Transverse colon (tissue), 4 donors: Measurements from ENCODE around the gene FAM50B. TPM values are rescaled to one million over a fixed set of nuclear protein-coding genes. Genes with fewer than 3 reads are reported as not detected.

Experiments
- DNase-seq: peaks from one replicate; pipeline ENCODE4 v3.0.0-alpha.2; 2019
- H3K27ac ChIP-seq, 4 donors: fragments of 200-600 bp; sonication (generic); 2 replicates each; pipeline ENCODE4 v1.5.1; 2016 to 2018; ENCODE audit warnings: inconsistent platforms in 4 of 4
- H3K27me3 ChIP-seq: fragments of 200-600 bp; sonication (generic); 2 replicates; pipeline ENCODE4 v1.5.1; 2017; ENCODE audit warnings: inconsistent platforms
- H3K36me3 ChIP-seq, 4 donors: fragments of 200-600 bp; sonication (generic); 2 replicates each; pipeline ENCODE4 v1.5.1; 2017 to 2019; ENCODE audit warnings: inconsistent platforms in 4 of 4
- H3K4me1 ChIP-seq, 4 donors: fragments of 200-600 bp; sonication (generic); 2 replicates each; pipeline ENCODE4 v1.5.1; 2017 to 2020; ENCODE audit warnings: inconsistent platforms in 4 of 4
- H3K4me3 ChIP-seq, 4 donors: fragments of 200-600 bp; sonication (generic); 1 replicate in 1 of 4; 2 replicates in 3 of 4; pipeline versions ENCODE4 v1.5.1 to v1.6.1; 2017 to 2019; ENCODE audit warnings: inconsistent platforms in 4 of 4
- H3K9me3 ChIP-seq, 2 donors: fragments of 200-600 bp; sonication (generic); 2 replicates each; pipeline ENCODE4 v1.5.1; 2017 to 2019; ENCODE audit warnings: inconsistent platforms in 2 of 2
- EP300 ChIP-seq: sonication (generic); formaldehyde crosslinking; IDR thresholded peaks from one replicate; pipeline ENCODE4 v1.6.1; 2017; ENCODE audit warnings: antibody characterized with exemption, low read depth
- POLR2A ChIP-seq: fragments of 450-650 bp; IDR thresholded peaks from one replicate; pipeline ENCODE4 v1.6.1; 2016; ENCODE audit warnings: antibody characterized with exemption, mild to moderate bottlenecking, moderate library complexity
- POLR2AphosphoS5 ChIP-seq, 3 donors: sonication (generic); formaldehyde crosslinking; IDR thresholded peaks; one replicate each; pipeline ENCODE4 v1.6.1; 2016; ENCODE audit warnings: antibody characterized with exemption in 3 of 3
- WGBS, 2 donors: methylation state at CpG; one replicate each; pipeline ENCODE4 v1.1.5; 2018; ENCODE audit warnings: low coverage in 1 of 2; 5-methylcytosine and 5-hydroxymethylcytosine counted together
- in situ Hi-C, 4 donors: fragments of 200-750 bp; cut with MboI; loops; one replicate each; pipeline versions ENCODE4 v1.15.0 to v1.15.1; 2017; ENCODE audit warnings: low sequenced_read_pairs in 3 of 4, low pct_ligation_motif_present in 1 of 4, low pct_unique_long_range_greater_than_20kb in 1 of 4
- intact Hi-C: fragments of 100-400 bp; cut with DNase I; formaldehyde crosslinking; loops from one replicate; pipeline ENCODE4 v1.15.1; 2023; ENCODE audit warnings: low total_unique reads
- total RNA-seq, 4 donors: library from RNA; depleted of rRNA; stranded (reverse); fragments of >200 nt; gene quantifications; one replicate each; pipeline ENCODE4 v1.1.0, GENCODE V29; 2016
- TF ChIP-seq, protein P1 (sequence below), 5 experiments: fragments of 200-600 bp in 3 of 5; fragments of 450-650 bp in 2 of 5; sonication (generic) in 3 of 5; IDR thresholded peaks; 1 replicate in 2 of 5; 2 replicates in 3 of 5; pipeline ENCODE4 v1.5.1; 2016 to 2017; ENCODE audit warnings: antibody characterized with exemption in 5 of 5, inconsistent platforms in 3 of 5, mild to moderate bottlenecking in 2 of 5, moderate library complexity in 1 of 5

Gene FAM50B
- total RNA-seq, 4 donors from 2014 or later = 3.4 to 6.4 (median 5.2) TPM; not detected in 1

DNA sequence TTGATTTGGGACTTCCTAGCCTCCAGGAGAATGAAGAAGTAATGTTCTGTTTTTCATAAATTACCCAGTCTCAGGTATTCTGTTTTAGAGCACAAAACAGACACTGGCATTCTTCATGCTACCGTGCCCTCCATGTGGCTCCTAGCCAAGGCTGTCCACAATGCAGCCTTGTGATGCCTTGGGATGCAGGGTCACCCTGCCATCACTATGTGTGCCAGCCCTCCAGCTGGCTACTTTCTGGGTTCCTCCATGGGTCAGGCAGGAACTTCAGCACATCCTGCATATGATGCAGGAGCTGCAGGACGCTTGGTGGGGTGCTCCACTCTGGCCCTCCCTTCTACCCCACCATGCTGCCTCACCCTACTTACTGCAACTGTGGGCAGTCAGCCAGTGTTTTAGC is 38.0 kb upstream of the FAM50B start:
- Histone ChIP-seq H3K36me3 (no peaks in the 10 kb centered on the region), H3K4me1 (peaks cover 0 to 8% (median 6%) of the 10 kb centered on the region in 4 donors), H3K27me3 (no peaks in the 10 kb centered on the region), H3K4me3 (no peak overlapping the region), H3K9me3 (no peaks in the 10 kb centered on the region), H3K27ac (no peak overlapping the region)
- WGBS, 2 donors = 17 to 66% methylated on average over 1 to 2 of the region's 2 CpGs
- no peak for DNase-seq
- in situ Hi-C loops = no loop called here
- TF ChIP-seq POLR2A (no peak), POLR2AphosphoS5 (IDR thresholded peaks at IDR 0.05) (no peak), EP300 (no peak)
- TF ChIP-seq, protein P1, sequence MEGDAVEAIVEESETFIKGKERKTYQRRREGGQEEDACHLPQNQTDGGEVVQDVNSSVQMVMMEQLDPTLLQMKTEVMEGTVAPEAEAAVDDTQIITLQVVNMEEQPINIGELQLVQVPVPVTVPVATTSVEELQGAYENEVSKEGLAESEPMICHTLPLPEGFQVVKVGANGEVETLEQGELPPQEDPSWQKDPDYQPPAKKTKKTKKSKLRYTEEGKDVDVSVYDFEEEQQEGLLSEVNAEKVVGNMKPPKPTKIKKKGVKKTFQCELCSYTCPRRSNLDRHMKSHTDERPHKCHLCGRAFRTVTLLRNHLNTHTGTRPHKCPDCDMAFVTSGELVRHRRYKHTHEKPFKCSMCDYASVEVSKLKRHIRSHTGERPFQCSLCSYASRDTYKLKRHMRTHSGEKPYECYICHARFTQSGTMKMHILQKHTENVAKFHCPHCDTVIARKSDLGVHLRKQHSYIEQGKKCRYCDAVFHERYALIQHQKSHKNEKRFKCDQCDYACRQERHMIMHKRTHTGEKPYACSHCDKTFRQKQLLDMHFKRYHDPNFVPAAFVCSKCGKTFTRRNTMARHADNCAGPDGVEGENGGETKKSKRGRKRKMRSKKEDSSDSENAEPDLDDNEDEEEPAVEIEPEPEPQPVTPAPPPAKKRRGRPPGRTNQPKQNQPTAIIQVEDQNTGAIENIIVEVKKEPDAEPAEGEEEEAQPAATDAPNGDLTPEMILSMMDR (IDR thresholded peaks at IDR 0.05) = no peak
- intact Hi-C loops = no loop called here

- no peaks in the 10 kb centered on the region for H3K9me3 ChIP-seq
- H3K4me1 ChIP-seq = peaks cover 0 to 8% (median 6%) of the 10 kb centered on the region in 4 donors
- WGBS, 2 donors = 71 to 90% methylated on average over 3 of the region's 3 CpGs
- DNase-seq = no peak
- no peak overlapping the region for H3K27ac ChIP-seq
- intact Hi-C loops (no loop called here), in situ Hi-C loops (no loop called here)
- no peak overlapping the region for H3K4me3 ChIP-seq
- no peak for TF ChIP-seq POLR2A
- H3K27me3 ChIP-seq = no peaks in the 10 kb centered on the region
- no peaks in the 10 kb centered on the region for H3K36me3 ChIP-seq
Observed at GRCh38 chr6:3812596-3812995, 36.6 kb upstream of the FAM50B start.

GRCh38 chr6:3813150-3813780 is 35.9 kb upstream of the FAM50B start:
- no peak overlapping the region for H3K4me3 ChIP-seq
- H3K36me3 ChIP-seq = no peaks in the 10 kb centered on the region
- H3K9me3 ChIP-seq = no peaks in the 10 kb centered on the region
- WGBS, 2 donors = 42 to 58% methylated on average over 5 to 13 of the region's 13 CpGs
- H3K27ac ChIP-seq = no peak overlapping the region
- no peak for DNase-seq
- H3K4me1 ChIP-seq = peaks cover 0 to 8% (median 6%) of the 10 kb centered on the region in 4 donors
- H3K27me3 ChIP-seq = no peaks in the 10 kb centered on the region
- TF ChIP-seq EP300 (no peak), POLR2A (no peak), POLR2AphosphoS5 (IDR thresholded peaks at IDR 0.05) (no peak)
- TF ChIP-seq, protein P1 (IDR thresholded peaks at IDR 0.05) = no peak
- intact Hi-C loops (no loop called here), in situ Hi-C loops (no loop called here)

- Histone ChIP-seq H3K27ac (no peak overlapping the region), H3K4me1 (peaks cover 0 to 5% (median 4%) of the 10 kb centered on the region in 4 donors), H3K27me3 (no peaks in the 10 kb centered on the region), H3K36me3 (no peaks in the 10 kb centered on the region), H3K4me3 (no peak overlapping the region), H3K9me3 (no peaks in the 10 kb centered on the region)
- DNase-seq = no peak
- TF ChIP-seq POLR2AphosphoS5 (IDR thresholded peaks at IDR 0.05) (no peak), EP300 (no peak), POLR2A (no peak)
- TF ChIP-seq, protein P1 (IDR thresholded peaks at IDR 0.05) = no peak
- in situ Hi-C loops (no loop called here), intact Hi-C loops (no loop called here)
- 98 to 100% methylated on average over 3 to 15 of the region's 15 CpGs for WGBS, 2 donors
Observed at GRCh38 chr6:3813918-3814317, 35.3 kb upstream of the FAM50B start.

- H3K9me3 ChIP-seq = no peaks in the 10 kb centered on the region
- WGBS, 2 donors = 91 to 94% methylated on average over 2 of the region's 2 CpGs
- DNase-seq = no peak
Observed at GRCh38 chr6:3814539-3814938, 34.6 kb upstream of the FAM50B start.

More at GRCh38 chr6:3814539-3814938, 34.6 kb upstream of the FAM50B start:
- H3K4me3 ChIP-seq = no peak overlapping the region
- intact Hi-C loops = no loop called here
- H3K36me3 ChIP-seq = no peaks in the 10 kb centered on the region
- TF ChIP-seq, protein P1 (IDR thresholded peaks at IDR 0.05) = no peak
- TF ChIP-seq POLR2A (no peak), EP300 (no peak), POLR2AphosphoS5 (IDR thresholded peaks at IDR 0.05) (no peak)
- H3K27me3 ChIP-seq = no peaks in the 10 kb centered on the region
- in situ Hi-C loops = no loop called here
- no peak overlapping the region for H3K27ac ChIP-seq
- H3K4me1 ChIP-seq = peaks cover 0 to 2% (median 0%) of the 10 kb centered on the region in 4 donors
